Tibial nerve (tissue), 4 donors: ENCODE data around the gene ABHD17A.

Experiments
- EP300 ChIP-seq, 2 donors: sonication (generic); formaldehyde crosslinking; IDR thresholded peaks; one replicate each; pipeline ENCODE4 v1.6.1; 2017; ENCODE audit warnings: antibody characterized with exemption in 2 of 2, mild to moderate bottlenecking in 1 of 2
- TF ChIP-seq, protein P1 (sequence below), 5 experiments: fragments of 200-600 bp in 3 of 5; fragments of 450-650 bp in 2 of 5; sonication (generic) in 3 of 5; IDR thresholded peaks; one replicate each; pipeline ENCODE4 v1.5.1; 2016 to 2019; ENCODE audit warnings: antibody characterized with exemption in 5 of 5, mild to moderate bottlenecking in 3 of 5, moderate library complexity in 2 of 5

GRCh38 chr19:1896508-1896907, 11.2 kb upstream of the ABHD17A start:
- TF ChIP-seq, protein P1, sequence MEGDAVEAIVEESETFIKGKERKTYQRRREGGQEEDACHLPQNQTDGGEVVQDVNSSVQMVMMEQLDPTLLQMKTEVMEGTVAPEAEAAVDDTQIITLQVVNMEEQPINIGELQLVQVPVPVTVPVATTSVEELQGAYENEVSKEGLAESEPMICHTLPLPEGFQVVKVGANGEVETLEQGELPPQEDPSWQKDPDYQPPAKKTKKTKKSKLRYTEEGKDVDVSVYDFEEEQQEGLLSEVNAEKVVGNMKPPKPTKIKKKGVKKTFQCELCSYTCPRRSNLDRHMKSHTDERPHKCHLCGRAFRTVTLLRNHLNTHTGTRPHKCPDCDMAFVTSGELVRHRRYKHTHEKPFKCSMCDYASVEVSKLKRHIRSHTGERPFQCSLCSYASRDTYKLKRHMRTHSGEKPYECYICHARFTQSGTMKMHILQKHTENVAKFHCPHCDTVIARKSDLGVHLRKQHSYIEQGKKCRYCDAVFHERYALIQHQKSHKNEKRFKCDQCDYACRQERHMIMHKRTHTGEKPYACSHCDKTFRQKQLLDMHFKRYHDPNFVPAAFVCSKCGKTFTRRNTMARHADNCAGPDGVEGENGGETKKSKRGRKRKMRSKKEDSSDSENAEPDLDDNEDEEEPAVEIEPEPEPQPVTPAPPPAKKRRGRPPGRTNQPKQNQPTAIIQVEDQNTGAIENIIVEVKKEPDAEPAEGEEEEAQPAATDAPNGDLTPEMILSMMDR (IDR thresholded peaks at IDR 0.05) = no peak
- TF ChIP-seq EP300 (IDR thresholded peaks at IDR 0.05) = no peak
